GM12878 (cell line): ENCODE measurements around the gene POLR1D.

Source experiments
- KAT2A ChIP-seq: conservative IDR thresholded peaks from 2 replicates; pipeline ENCODE4 v1.6.1; 2011; ENCODE audit warnings: low read depth, low read length; ENCODE audit not compliant: control insufficient read depth
- PAX8 ChIP-seq: fragments of 450-650 bp; IDR thresholded peaks from 2 replicates; pipeline ENCODE4 v1.6.1; 2017; ENCODE audit warnings: mild to moderate bottlenecking, moderate library complexity
- POLR2A ChIP-seq: IDR thresholded peaks from 2 replicates; pipeline ENCODE4 v1.6.1; 2011; ENCODE audit warnings: low read depth, mild to moderate bottlenecking, low read length
- SIN3A ChIP-seq: IDR thresholded peaks from 2 replicates; pipeline ENCODE4 v1.6.1; 2012; ENCODE audit warnings: low read depth, low read length, improper control_type of control experiment
- SP1 ChIP-seq: IDR thresholded peaks from one replicate; pipeline ENCODE4 v1.6.1; 2011; ENCODE audit warnings: low read depth, low read length
- TCF3 ChIP-seq: IDR thresholded peaks from 2 replicates; pipeline ENCODE4 v1.6.1; 2012; ENCODE audit warnings: low read depth, mild to moderate bottlenecking, low read length, borderline replicate concordance; ENCODE audit not compliant: insufficient read depth
- USF2 ChIP-seq: IDR thresholded peaks from 2 replicates; pipeline ENCODE4 v1.6.1; 2011; ENCODE audit warnings: low read depth, low read length, improper control_type of control experiment, borderline replicate concordance
- WRNIP1 ChIP-seq: IDR thresholded peaks from 2 replicates; pipeline ENCODE4 v1.6.1; 2011; ENCODE audit warnings: low read depth, low read length, improper control_type of control experiment, borderline replicate concordance
- TF ChIP-seq, protein P1 (sequence below), 3 experiments: IDR thresholded peaks in 2 of 3; conservative IDR thresholded peaks in 1 of 3; 2 replicates each; pipeline ENCODE4 v1.5.1; 2011; ENCODE audit warnings: low read depth in 3 of 3, low read length in 3 of 3, mild to moderate bottlenecking in 3 of 3, control low read depth in 2 of 3, moderate library complexity in 2 of 3, inconsistent platforms in 1 of 3, mixed read lengths in 1 of 3; ENCODE audit not compliant: control insufficient read depth in 2 of 3, insufficient read depth in 1 of 3; ENCODE audit errors: extremely low read depth in 1 of 3

DNA sequence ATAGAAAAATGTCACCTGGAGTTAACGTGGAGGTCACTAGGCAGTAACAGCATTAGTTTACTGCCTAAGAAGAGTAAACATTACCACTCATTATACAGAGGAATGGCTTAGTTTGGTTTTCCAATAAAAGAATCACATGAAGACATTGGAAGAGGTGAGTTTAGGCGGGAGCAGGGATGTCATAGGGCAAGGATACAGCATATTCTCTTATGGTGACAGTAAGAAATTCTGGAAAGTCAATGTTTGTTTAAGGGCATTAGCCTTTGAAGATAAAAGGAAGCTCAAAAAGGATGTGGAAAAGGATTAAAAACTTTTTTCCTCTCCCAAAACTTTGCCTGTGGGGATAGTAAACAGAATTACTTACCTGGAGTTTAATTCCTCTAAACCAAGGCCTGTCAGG lies 4.1 kb downstream of the POLR1D start:
- TF ChIP-seq POLR2A (no peak), TCF3 (no peak), SIN3A (no peak), WRNIP1 (no peak), PAX8 (no peak), SP1 (no peak), USF2 (no peak), KAT2A (no peak)
- TF ChIP-seq, protein P1, sequence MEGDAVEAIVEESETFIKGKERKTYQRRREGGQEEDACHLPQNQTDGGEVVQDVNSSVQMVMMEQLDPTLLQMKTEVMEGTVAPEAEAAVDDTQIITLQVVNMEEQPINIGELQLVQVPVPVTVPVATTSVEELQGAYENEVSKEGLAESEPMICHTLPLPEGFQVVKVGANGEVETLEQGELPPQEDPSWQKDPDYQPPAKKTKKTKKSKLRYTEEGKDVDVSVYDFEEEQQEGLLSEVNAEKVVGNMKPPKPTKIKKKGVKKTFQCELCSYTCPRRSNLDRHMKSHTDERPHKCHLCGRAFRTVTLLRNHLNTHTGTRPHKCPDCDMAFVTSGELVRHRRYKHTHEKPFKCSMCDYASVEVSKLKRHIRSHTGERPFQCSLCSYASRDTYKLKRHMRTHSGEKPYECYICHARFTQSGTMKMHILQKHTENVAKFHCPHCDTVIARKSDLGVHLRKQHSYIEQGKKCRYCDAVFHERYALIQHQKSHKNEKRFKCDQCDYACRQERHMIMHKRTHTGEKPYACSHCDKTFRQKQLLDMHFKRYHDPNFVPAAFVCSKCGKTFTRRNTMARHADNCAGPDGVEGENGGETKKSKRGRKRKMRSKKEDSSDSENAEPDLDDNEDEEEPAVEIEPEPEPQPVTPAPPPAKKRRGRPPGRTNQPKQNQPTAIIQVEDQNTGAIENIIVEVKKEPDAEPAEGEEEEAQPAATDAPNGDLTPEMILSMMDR (IDR thresholded peaks at IDR 0.05 in 2 of 3, conservative IDR thresholded peaks at IDR 0.05 in 1 of 3; ENCODE audit: control insufficient read depth in 2 of 3, extremely low read depth in 1 of 3, insufficient read depth in 1 of 3, low read depth in 3 of 3, low read length in 3 of 3) = no peak
